ENCODE data around the gene GINS1. TPM values are rescaled to one million over a fixed set of nuclear protein-coding genes. Genes with fewer than 3 reads are reported as not detected.

GINS1 gene
- total RNA-seq, 1 experiment from 2014 or later, result 30.4 TPM

- TF ChIP-seq EZH2 (IDR thresholded peaks at IDR 0.05) (no peak), CBX3 (IDR thresholded peaks at IDR 0.05; ENCODE audit: low read depth) (no peak)
- no peaks in the 10 kb centered on the region for H3K36me3 ChIP-seq (ENCODE audit: control insufficient read depth in 1 of 2, insufficient read depth in 2 of 2, low read length in 2 of 2)
- H3K9me3 ChIP-seq (ENCODE audit: control insufficient read depth in 1 of 2, insufficient read depth in 1 of 2, low read depth in 1 of 2, low read length in 2 of 2), result no peaks in the 10 kb centered on the region
- no peak overlapping the region for H3K27ac ChIP-seq (ENCODE audit: low read depth, low read length)
- no peak for DNase-seq (ENCODE audit: low read depth, low spot score)
- intact Hi-C loops (cut with micrococcal nuclease), result no loop called here
- BruUV-seq (replicated peaks), result no TSS peak
- no peaks in the 10 kb centered on the region for H4K20me1 ChIP-seq (ENCODE audit: insufficient read depth)
- CTCF ChIA-PET, result no interaction called here
- no peaks in the 10 kb centered on the region for H3K27me3 ChIP-seq (ENCODE audit: insufficient read depth, low read length)
- no peaks in the 10 kb centered on the region for H3K79me2 ChIP-seq (ENCODE audit: insufficient read depth, low read length)
- H3K9me2 ChIP-seq (ENCODE audit: insufficient read depth), result no peaks in the 10 kb centered on the region
- POLR2A ChIA-PET, result no interaction called here
- RAD21 ChIA-PET (ENCODE audit: low non-redundant PET in 1 of 2, low total read pairs in 2 of 2, uncharacterized antibody in 2 of 2, unreplicated experiment in 2 of 2), result no interaction called here
- H2AFZ ChIP-seq (ENCODE audit: low read depth, low read length, poor library complexity, severe bottlenecking), result no peak overlapping the region
- H3K4me3 ChIP-seq (replicated peaks in 1 of 2; ENCODE audit: low read depth in 1 of 2, low read length in 2 of 2), result no peak overlapping the region
- H3K4me2 ChIP-seq (ENCODE audit: low read length), result no peak overlapping the region
- ATAC-seq, result no peak
- H3K4me1 ChIP-seq (ENCODE audit: control insufficient read depth in 1 of 2, insufficient read depth in 2 of 2, low read length in 2 of 2), result no peaks in the 10 kb centered on the region
- H3K9ac ChIP-seq (ENCODE audit: low read length), result no peak overlapping the region
These were observed 60.9 kb downstream of the GINS1 start for GRCh38 chr20:25468126-25469075.

- CTCF ChIA-PET, result no interaction called here
- TF ChIP-seq RAD21 (IDR thresholded peaks at IDR 0.05; ENCODE audit: low read depth) (no peak), YY1 (IDR thresholded peaks at IDR 0.05; ENCODE audit: extremely low read depth, insufficient replicate concordance, low read depth, low read length) (no peak), EGR1 (IDR thresholded peaks at IDR 0.05; ENCODE audit: low read depth) (no peak), CBX3 (IDR thresholded peaks at IDR 0.05; ENCODE audit: low read depth) (no peak), CEBPB (IDR thresholded peaks at IDR 0.05; ENCODE audit: low read depth) (no peak), ELF1 (IDR thresholded peaks at IDR 0.05; ENCODE audit: borderline replicate concordance, low read depth) (no peak), FOSL1 (IDR thresholded peaks at IDR 0.05; ENCODE audit: low read depth) (no peak), MAX (IDR thresholded peaks at IDR 0.05) (no peak), SRF (IDR thresholded peaks at IDR 0.05; ENCODE audit: low read depth) (no peak), ATF3 (IDR thresholded peaks at IDR 0.05) (no peak), SIN3A (IDR thresholded peaks at IDR 0.05; ENCODE audit: low read depth) (no peak), POLR2AphosphoS5 (IDR thresholded peaks at IDR 0.05; ENCODE audit: low read depth, low read length) (no peak)
- no peaks in the 10 kb centered on the region for H3K9me3 ChIP-seq (ENCODE audit: control insufficient read depth in 1 of 2, insufficient read depth in 1 of 2, low read depth in 1 of 2, low read length in 2 of 2)
- ATAC-seq (no peak; the same call in 1 of the 2 replicates), DNase-seq (ENCODE audit: low read depth, low spot score) (no peak)
- POLR2A ChIA-PET, result no interaction called here
- H3K4me3 ChIP-seq (replicated peaks in 1 of 2; ENCODE audit: low read depth in 1 of 2, low read length in 2 of 2), result no peak overlapping the region
- H3K27me3 ChIP-seq (ENCODE audit: insufficient read depth, low read length), result no peaks in the 10 kb centered on the region
- H4K20me1 ChIP-seq (ENCODE audit: insufficient read depth), result no peaks in the 10 kb centered on the region
- H3K4me2 ChIP-seq (ENCODE audit: low read length), result no peak overlapping the region
- H3K4me1 ChIP-seq (ENCODE audit: control insufficient read depth in 1 of 2, insufficient read depth in 2 of 2, low read length in 2 of 2), result no peaks in the 10 kb centered on the region
- no peak overlapping the region for H3K9ac ChIP-seq (ENCODE audit: low read length)
- no peaks in the 10 kb centered on the region for H3K36me3 ChIP-seq (ENCODE audit: control insufficient read depth in 1 of 2, insufficient read depth in 2 of 2, low read length in 2 of 2)
- RAD21 ChIA-PET (ENCODE audit: low non-redundant PET in 1 of 2, low total read pairs in 2 of 2, uncharacterized antibody in 2 of 2, unreplicated experiment in 2 of 2), result no interaction called here
- intact Hi-C loops (cut with micrococcal nuclease), result no loop called here
- no peaks in the 10 kb centered on the region for H3K9me2 ChIP-seq (ENCODE audit: insufficient read depth)
- H2AFZ ChIP-seq (ENCODE audit: low read depth, low read length, poor library complexity, severe bottlenecking), result no peak overlapping the region
- BruUV-seq (replicated peaks), result no TSS peak
- H3K79me2 ChIP-seq (ENCODE audit: insufficient read depth, low read length), result no peaks in the 10 kb centered on the region
- H3K27ac ChIP-seq (ENCODE audit: low read depth, low read length), result no peak overlapping the region
These were observed 62.1 kb downstream of the GINS1 start for GRCh38 chr20:25469558-25469957.

All from HCT116 (cell line).